ENCODE results near the gene KIRREL2.

GRCh38 chr19:35816846-35817245, 39.9 kb upstream of the KIRREL2 start:
- no peak for TF ChIP-seq CTCF (IDR thresholded peaks at IDR 0.05; ENCODE audit: insufficient read depth, low read depth, low read length)
- no peak for TF ChIP-seq EZH2 (IDR thresholded peaks at IDR 0.05; ENCODE audit: insufficient read depth, low read length)

Data from astrocyte (in vitro differentiated cells and primary cell).